Measurements from ENCODE around the gene IGFLR1.
A peak's percentile ranks its signal among the peaks of the same experiment; 100 is the strongest.

Gene IGFLR1

GRCh38 chr19:35755550-35756376 is 13.5 kb upstream of the IGFLR1 start:
- DNase-seq (ENCODE audit: low read depth), result no peak

DNA sequence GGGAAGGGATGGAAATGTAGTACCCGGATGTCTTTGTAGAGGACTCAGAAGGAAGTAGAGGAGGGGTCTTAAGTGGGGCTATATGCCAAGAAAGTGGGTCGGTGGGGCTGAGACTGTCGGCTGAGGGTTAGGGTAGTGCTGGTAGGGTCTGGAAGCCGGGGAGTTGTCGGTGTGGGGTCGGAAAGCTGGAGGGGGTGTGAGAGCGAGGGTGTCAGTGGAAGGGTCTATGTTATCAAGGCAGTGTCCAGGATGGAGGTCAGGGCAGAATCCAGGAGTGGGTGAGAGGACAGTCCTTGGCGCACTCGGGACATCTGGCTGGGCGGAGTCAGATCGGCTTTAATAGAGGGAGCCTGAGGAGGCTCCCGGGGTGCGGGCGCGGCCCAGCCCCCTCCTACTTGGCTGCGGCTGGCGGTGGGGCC is 12.9 kb upstream of the IGFLR1 start:
- DNase-seq (ENCODE audit: low read depth), result no peak

DNA sequence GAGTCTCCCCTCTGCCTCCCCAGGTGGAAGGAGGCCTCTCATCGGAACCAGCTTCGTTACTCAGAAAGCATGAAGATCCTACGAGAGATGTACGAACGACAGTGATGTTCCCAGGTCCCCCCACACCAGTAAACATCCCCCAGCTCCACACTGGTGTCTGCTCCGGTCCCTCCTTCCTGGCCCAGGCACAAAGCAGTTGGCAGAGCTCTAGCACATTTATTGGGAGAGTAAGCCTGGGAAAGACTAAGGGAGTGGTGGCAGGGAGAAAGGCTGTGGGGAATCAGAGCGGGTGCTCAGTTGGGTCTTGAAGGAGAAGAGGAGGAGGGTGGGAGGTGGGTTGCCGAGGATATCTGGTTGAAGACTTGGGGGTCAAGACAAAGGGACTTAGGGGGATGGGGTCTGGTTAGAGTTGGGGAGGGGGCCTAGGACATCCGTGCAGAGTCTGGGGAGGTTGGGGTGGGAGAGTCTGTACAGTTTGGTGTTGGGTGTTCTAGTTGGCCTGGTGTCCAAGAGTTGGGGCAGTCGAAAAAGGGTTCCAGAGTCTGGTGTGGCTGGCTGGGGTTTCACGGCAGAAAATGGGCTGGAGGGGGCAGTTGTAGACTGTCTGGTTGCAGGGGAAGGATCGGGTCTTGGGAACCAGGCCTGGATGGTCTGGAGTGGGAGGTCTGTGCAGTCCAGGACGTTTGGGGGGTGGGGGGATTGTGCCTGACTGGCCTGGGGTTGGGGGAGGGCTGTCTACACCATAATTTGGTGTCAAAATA is 12.3 kb upstream of the IGFLR1 start:
- no peak for DNase-seq (ENCODE audit: low read depth)

- no peak for DNase-seq (ENCODE audit: low read depth)
Observed at GRCh38 chr19:35753634-35754369, 11.6 kb upstream of the IGFLR1 start.

DNA sequence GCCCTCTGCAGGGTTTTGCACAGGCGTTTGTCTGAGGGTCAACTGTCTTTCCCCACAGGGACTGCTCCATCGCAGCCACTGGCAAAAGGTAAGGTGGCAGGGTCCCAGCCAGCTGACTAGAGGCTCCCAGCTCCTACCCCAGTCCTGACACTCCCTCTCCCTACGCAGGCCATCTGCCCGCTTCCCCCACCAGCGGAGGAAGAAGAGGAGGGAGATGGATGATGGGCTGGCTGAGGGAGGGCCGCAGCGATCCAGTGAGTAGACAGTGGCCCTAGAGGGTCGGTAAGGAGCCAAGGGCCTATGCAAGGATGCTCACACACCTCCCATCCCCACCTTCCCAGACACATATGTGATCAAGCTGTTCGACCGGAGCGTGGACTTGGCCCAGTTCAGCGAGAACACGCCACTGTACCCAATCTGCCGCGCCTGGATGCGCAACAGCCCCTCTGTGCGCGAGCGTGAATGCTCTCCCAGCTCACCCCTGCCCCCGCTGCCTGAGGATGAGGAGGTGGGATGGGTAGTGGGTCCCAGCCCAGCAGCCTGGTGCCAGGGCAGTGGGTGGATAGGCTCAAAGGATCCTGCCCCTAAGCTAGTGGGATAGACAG is 10.6 kb upstream of the IGFLR1 start:
- DNase-seq (ENCODE audit: low read depth), result no peak

- no peak for DNase-seq (ENCODE audit: low read depth)
Observed at GRCh38 chr19:35751839-35752745, 9.8 kb upstream of the IGFLR1 start.

GRCh38 chr19:35750167-35750566 is 7.9 kb upstream of the IGFLR1 start:
- DNase-seq (ENCODE audit: low read depth), result no peak

- DNase-seq (ENCODE audit: low read depth), result peak; percentile 99
Observed at GRCh38 chr19:35748106-35749020, 6.1 kb upstream of the IGFLR1 start, which contains the start of gene LIN37. LIN37 (plus strand) TSS chr19:35748576; CDS start chr19:35748725, 149 bp downstream.

DNA sequence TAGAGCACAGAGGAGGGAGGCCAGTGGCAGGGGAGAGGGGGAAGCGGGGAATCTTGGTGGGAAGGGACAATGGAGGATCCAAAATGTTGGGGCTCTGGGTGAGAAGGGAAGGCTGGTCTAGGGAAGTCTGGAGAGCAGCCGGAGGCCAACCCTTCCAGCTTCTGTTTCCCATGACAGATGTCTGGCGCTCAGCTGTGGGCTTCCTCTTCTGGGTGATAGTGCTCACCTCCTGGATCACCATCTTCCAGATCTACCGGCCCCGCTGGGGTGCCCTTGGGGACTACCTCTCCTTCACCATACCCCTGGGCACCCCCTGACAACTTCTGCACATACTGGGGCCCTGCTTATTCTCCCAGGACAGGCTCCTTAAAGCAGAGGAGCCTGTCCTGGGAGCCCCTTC is 4.3 kb upstream of the IGFLR1 start:
- no peak for DNase-seq (ENCODE audit: low read depth)

- DNase-seq (ENCODE audit: low read depth), result no peak
Observed at GRCh38 chr19:35746087-35746462, 3.8 kb upstream of the IGFLR1 start.

GRCh38 chr19:35745328-35746086 is 3.3 kb upstream of the IGFLR1 start, which contains the start of the genes PSENEN and U2AF1L4:
PSENEN (plus strand) TSS chr19:35745651; CDS start chr19:35745931, 280 bp downstream.
U2AF1L4 (minus strand) TSS chr19:35745418; CDS start chr19:35745391, 27 bp downstream.
- DNase-seq (ENCODE audit: low read depth), result peak; percentile 91

DNA sequence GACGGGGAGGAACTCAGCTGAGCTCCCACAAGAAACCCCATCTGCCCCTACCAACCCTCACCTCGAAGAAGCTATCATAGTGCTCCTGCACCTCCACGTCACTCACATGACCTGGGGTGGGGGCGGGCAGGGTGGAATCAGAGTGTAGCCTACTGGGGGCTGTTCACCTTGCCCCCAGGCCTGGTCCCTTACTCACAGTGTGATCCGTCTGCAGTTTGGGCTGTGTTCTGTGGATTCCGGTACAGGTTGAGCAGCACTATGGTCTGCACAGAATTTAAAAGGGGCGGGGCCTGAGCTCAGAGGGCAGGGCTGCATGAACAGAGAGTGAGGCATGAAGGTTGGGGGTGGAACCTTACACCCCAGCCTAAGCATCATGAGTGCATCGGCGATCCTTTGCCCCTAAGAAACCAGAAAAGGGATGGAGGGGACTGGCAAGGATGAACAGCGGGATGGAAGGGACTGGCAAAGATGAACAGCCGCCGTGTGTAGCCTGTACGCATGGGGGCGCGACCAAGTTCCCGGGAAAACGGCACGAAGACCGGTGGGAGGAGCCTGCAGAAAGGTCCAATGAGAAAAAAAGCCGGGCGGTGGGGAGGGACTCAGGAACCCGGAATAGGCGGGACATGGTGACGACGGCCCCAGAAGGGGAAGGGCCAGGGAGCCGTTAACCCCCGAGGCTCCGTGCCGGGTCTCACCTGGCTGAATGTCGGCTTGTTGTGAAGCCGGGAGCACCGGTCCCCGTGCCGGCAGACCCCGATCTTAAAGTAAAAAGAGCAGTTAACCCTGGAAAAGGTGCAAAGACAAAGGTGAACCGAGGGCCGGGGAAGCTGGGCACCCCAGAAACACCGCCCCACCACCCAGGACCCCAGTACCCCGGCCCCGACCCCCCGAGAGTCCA is 2.4 kb upstream of the IGFLR1 start:
- DNase-seq (ENCODE audit: low read depth), result peak; percentile 87

DNA sequence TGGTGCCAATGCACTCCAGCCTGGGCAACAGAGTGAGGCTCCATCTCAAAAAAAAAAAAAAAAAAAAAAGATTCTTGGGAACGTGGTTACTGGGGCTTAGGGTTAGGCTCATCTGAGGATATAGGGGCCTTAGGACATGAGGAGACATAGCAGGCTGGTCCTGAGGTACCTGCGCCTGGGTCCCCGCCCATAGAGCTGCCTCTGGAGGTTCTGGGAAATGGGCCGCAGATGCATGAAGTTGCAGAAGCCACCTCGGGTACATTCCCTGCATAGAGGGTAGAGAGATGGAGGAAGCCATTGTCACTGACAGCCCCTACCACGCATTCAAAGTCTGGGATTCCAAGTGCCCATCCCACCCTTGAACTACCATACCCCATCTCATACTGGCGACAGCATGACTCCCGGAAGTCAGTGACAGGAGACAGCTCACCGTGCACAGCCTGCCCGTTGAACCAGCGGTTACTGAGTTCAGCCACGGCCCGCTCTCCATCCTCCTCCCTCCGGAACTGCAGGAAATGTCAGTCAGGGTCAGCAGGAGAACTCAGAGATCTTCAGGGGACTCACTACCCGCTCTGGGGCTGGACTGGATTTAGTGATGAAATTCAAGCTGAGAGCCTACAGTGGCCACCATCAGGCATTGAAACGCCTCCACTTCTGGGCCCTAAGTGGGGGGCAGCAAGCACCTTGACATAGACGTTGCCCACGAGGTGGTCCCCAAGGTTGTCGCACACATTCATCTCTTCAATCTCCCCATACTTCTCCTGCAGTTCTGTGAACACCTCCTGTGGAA is 1.6 kb upstream of the IGFLR1 start:
- no peak for DNase-seq (ENCODE audit: low read depth)

DNA sequence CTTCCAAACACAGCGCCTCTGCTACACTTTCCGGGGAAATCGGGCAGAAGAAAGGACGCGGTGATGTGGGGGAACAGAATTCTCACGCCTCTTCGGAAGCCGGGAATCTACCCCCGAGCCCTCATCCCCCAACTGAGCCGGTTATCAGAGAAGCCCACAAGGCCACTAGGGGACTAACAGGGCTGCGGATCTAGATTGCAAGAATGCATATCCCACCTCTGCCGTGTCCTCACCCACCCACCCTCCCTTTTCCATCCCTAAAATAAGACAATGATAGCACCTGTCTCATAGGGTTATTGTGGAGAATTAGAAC is 1.1 kb downstream of the IGFLR1 start:
- no peak for DNase-seq (ENCODE audit: low read depth)

DNA sequence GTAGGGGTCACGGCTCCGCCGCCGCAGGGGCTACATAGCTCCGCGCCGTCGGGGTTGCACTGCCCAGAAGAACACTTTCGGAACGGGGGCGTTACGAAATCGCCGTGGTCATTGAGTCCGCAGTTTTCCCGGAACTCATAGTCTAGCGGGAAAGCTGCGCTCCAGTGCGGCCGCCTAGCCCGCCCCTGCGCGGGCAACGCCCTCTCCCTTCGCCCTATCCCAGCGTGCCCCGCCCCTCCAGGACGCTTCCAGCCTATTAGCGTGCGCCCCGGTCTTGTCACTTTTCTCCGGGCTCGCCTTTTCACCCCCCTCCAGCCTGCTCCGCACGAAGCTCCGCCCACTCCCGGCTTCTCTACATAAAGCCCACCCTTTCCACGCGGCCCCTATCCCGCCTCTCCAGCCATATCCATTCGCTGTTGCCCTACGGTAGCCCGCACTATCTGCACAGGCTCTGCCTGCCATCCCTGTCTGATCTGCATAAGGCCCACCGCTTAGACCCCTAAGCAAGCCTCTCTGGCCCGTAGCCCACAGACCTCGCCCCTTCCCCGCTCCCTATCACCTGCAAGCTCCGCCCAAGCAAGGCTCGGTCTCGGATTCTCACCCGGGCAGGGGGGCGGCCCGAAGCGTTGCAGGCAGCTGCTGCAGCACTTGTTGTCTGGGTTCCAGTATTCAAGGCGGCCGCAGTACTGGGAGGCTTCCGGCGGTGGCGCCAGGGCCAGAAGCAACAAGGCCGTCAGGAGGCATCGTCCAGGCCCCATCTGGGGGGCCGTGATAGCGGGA is 1.6 kb downstream of the IGFLR1 start:
- DNase-seq (ENCODE audit: low read depth), result peak; percentile 92

- DNase-seq (ENCODE audit: low read depth), result no peak
Observed at GRCh38 chr19:35740108-35740422, 2.2 kb downstream of the IGFLR1 start.

Measured in stimulated activated CD8-positive, alpha-beta memory T cell treated with anti-CD3 and anti-CD28 coated beads, Interleukin-12 subunit alpha, Interleukin-12 subunit beta, amount 100 ng/mL, for 1 hour (primary cell).